HG03095 (cell line): ENCODE measurements around the gene GALNT16.
"Not testable (repeated sequence)": the region's sequence is repeated elsewhere in the genome, so short reads cannot be mapped to it uniquely, and the experiment has no call there.

Source experiments
- ATAC-seq: cut with Tn5 transposase; IDR thresholded peaks from one replicate; pipeline ENCODE4 v1.9.1; 2021; ENCODE audit warnings: moderate library complexity; ENCODE audit not compliant: unreplicated experiment

The GALNT16 gene

GRCh38 chr14:69284170-69284569, 24.2 kb downstream of the GALNT16 start:
- ATAC-seq, result no peak

GRCh38 chr14:69285661-69286255, 25.8 kb downstream of the GALNT16 start:
- ATAC-seq, result no peak

DNA sequence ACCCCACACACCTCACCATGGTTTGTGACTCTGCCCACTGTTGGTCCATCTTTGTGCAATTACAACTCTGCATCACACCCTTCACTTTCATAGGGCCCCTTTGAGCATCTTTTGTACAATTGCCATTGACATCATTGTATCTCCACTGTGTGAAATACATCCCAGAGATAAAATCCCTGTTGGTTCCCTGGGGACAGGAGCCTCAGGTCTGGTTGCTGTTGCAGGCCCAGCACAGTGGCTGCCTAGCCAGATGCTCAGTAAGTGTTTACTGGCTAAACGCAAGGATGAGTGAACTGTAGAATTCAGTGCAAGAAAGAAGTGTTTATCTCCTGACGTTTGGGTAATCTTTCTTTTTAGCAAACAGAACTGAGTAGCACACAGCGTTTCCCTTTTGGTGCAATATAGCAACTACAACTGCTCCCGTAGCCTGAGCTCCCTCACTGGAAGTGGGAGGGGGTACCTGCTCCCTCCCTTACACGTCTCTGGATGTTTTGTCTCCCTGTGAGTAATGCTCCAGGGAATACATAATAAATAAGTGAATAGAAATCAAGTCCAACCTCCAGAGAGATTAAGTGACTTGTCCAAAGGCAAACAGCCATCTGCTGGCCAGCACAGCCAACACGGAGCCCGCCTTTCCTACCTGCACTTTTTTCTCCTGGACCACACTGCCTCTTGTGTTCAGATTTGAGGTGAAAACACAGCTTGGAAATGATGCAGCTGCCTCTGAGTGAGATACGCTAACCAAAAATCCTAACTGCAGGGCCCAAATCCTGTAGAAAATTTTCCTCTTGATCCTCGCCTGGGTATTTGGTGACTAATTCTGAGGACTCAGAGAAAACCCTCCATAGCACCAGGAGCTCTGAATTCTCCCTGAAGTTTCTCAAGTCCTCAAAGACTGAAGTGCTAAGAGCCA, 27.4 kb downstream of the GALNT16 start:
- no peak for ATAC-seq

DNA sequence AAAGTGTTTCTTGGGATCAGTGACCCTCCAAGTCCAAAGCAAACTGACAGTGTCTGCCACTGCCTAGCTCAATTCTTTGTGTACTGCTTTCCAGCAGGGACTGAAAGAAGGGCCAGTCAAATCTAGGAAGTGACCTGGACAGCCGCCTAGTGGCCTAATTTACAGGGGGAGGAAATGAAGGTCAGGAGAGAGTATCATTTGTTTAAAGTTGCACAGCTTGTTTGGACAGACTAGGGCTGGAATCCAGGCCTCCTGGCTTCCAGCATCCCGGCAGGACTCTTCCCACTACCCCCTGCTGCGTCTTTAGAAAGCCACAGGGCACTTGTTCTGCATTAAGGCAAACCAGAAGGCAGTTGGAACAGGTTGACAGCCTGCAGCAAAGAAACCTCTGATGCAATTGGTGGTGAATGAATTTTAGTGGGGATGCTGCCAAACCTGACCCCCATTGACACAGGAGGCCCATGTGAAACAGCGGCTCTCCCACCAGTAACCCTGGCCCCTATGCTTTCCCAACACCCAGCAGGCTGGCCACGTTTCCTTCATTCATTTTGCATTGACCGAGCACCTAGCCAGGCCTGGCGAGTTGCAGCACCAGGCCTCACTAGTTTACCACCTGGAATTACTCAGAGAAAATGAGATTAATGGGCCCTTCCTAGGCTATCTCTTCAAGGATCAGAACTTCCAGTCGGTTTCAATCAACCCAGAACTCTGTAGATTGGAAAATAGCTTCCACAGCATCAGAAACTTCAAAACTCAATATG, 28.2 kb downstream of the GALNT16 start:
- ATAC-seq, result no peak

GRCh38 chr14:69288956-69289705, 29.2 kb downstream of the GALNT16 start:
- ATAC-seq, result no peak

DNA sequence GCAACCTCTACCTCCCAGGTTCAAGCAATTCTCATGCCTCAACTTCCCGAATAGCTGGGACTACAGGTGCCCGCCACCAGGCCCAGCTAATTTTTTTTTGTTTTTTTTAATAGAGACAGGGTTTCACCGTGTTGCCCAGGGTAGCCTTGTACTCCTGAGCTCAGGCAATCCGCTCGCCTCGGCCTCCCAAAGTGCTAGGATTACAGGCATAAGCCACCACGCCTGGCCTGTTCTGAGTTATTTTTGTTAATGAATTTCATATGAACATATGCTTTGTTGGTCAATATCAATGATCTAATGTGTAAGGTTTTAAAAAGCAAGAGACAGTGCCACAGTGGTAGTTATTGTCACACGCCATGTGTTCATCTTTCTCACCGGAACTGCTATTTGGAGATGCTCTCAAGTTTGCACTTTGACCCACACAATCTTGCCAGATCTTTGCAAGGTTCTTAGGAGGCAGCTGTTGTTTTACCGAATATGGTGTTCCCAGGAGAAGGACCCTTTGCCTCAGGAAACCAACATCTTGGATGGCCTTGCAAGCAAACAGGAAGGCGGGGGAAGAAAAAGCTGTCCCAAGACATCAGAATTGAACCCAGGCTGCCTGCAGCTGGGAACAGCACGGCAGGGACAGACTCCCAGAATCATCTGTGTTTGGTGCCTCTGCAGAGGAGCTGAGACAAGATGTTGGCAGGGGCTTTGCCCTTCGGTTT, 30.0 kb downstream of the GALNT16 start:
- no peak for ATAC-seq

- ATAC-seq, result not testable (repeated sequence)
Observed at GRCh38 chr14:69290881-69291280, 30.9 kb downstream of the GALNT16 start.

DNA sequence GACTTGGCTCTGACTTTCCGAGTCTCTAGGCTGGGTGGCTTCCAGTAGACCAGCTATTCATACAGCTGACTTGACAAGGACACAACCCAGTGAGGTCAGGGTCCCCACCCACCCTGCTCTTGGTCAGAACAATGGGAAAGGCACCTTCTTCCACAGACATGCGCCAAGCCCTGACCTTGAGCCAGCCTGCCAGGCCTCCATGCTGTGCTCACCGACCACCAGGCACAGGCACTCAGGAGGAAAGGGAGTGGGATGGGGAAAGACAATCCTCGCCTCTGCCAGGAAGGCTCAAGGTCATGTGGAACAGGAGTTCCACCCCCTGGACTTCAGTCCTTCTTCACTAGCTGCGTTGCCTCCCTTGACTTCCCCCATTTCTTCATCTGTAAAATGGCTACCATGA, 31.4 kb downstream of the GALNT16 start:
- no peak for ATAC-seq

GRCh38 chr14:69291891-69292561, 32.1 kb downstream of the GALNT16 start:
- ATAC-seq, result no peak

- ATAC-seq, result no peak
Observed at GRCh38 chr14:69298131-69299071, 38.4 kb downstream of the GALNT16 start.

- no peak for ATAC-seq
Observed at GRCh38 chr14:69299286-69300035, 39.5 kb downstream of the GALNT16 start.

DNA sequence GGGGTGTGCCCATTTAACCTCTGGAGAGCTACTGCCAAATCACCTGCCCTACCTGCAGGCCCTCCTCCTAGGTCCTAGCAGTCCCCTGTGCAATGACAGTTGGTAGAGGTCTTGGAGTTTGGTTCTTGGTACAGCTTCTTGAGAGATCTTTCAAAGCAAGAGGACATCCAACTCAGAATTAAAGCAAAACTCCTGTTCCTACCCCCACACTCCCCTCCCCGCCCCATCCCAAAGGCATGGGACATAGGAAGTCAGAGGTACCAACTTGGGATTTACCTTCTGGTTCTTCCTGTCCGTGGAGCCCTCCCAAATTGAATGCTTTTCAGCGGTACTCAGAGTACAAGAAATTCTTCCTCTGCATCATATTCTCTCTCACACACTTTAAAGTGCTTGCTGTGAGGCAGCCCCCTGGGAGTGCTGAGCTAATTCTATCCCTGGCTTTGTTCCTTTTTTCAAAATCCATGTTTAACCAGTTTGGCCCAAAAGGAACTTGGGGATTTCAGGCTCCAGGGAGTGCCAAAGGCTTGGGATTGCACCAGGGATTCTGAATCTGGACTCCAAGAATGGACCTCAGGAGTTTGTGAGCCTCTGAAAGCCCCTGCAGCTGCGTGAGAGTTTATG, 40.8 kb downstream of the GALNT16 start:
- ATAC-seq, result no peak

- ATAC-seq, result no peak
Observed at GRCh38 chr14:69303086-69303485, 43.1 kb downstream of the GALNT16 start.

- ATAC-seq, result no peak
Observed at GRCh38 chr14:69312608-69313007, 52.6 kb downstream of the GALNT16 start.

GRCh38 chr14:69313176-69313575, 53.2 kb downstream of the GALNT16 start:
- no peak for ATAC-seq

- ATAC-seq, result no peak
Observed at GRCh38 chr14:69314327-69314726, 54.4 kb downstream of the GALNT16 start.

- no peak for ATAC-seq
Observed at GRCh38 chr14:69315301-69315700, 55.3 kb downstream of the GALNT16 start.
